ENCODE measurements around the gene TEX22. TPM values are rescaled to one million over a fixed set of nuclear protein-coding genes. Genes with fewer than 3 reads are reported as not detected.

The TEX22 gene
- total RNA-seq, 4 donors from 2014 or later, result 0.57 TPM; not detected in 3

GRCh38 chr14:105442834-105443233 lies 44.5 kb downstream of the TEX22 start:
- peaks cover 0 to 19% (median 0%) of the 10 kb centered on the region in 3 donors for H3K4me1 ChIP-seq
- intact Hi-C loops (cut with DNase I), result no loop called here
- no peak for DNase-seq

GRCh38 chr14:105444859-105445258 lies 46.5 kb downstream of the TEX22 start:
- no peak for DNase-seq
- intact Hi-C loops (cut with DNase I), result no loop called here

More at GRCh38 chr14:105442834-105443233, 44.5 kb downstream of the TEX22 start:
- no peak overlapping the region for H3K27ac ChIP-seq
- H3K36me3 ChIP-seq, result peaks cover under 1 to 80% (median 10%) of the 10 kb centered on the region in 3 donors
- 74 to 80% methylated on average over 9 to 10 of the region's 12 CpGs for WGBS, 2 donors
- no peaks in the 10 kb centered on the region for H3K9me3 ChIP-seq
- no peak for TF ChIP-seq POLR2A (IDR thresholded peaks at IDR 0.05)
- TF ChIP-seq CTCF (IDR thresholded peaks at IDR 0.05), result no peak
- no peak overlapping the region for H3K4me3 ChIP-seq
- H3K27me3 ChIP-seq, result no peaks in the 10 kb centered on the region

GRCh38 chr14:105445290-105445689 lies 47.0 kb downstream of the TEX22 start:
- H3K27me3 ChIP-seq, result no peaks in the 10 kb centered on the region
- H3K9me3 ChIP-seq, result no peaks in the 10 kb centered on the region
- no peak overlapping the region for H3K4me3 ChIP-seq
- 78 to 87% methylated on average over 7 of the region's 24 CpGs for WGBS, 2 donors
- H3K36me3 ChIP-seq, result peaks cover 2 to 69% (median 3%) of the 10 kb centered on the region in 3 donors
- no peak for DNase-seq
- TF ChIP-seq CTCF (IDR thresholded peaks at IDR 0.05) (no peak), POLR2A (IDR thresholded peaks at IDR 0.05) (no peak)
- intact Hi-C loops (cut with DNase I), result no loop called here
- no peak overlapping the region for H3K27ac ChIP-seq
- peaks cover 0 to 19% (median 0%) of the 10 kb centered on the region in 3 donors for H3K4me1 ChIP-seq

More at GRCh38 chr14:105444859-105445258, 46.5 kb downstream of the TEX22 start:
- Histone ChIP-seq H3K4me1 (peaks cover 0 to 23% (median 0%) of the 10 kb centered on the region in 3 donors), H3K9me3 (no peaks in the 10 kb centered on the region), H3K36me3 (peaks cover 0 to 69% (median 0%) of the 10 kb centered on the region in 3 donors), H3K4me3 (no peak overlapping the region), H3K27ac (no peak overlapping the region), H3K27me3 (no peaks in the 10 kb centered on the region)
- 85 to 86% methylated on average over 10 to 15 of the region's 17 CpGs for WGBS, 2 donors
- TF ChIP-seq CTCF (IDR thresholded peaks at IDR 0.05), result no peak

- intact Hi-C loops (cut with DNase I), result no loop called here
- no peak for DNase-seq
- TF ChIP-seq CTCF (IDR thresholded peaks at IDR 0.05), result no peak
- no peak for TF ChIP-seq POLR2A (IDR thresholded peaks at IDR 0.05)
- H3K9me3 ChIP-seq, result no peaks in the 10 kb centered on the region
- H3K27me3 ChIP-seq, result no peaks in the 10 kb centered on the region
- H3K4me1 ChIP-seq, result peaks cover 0 to 14% (median 0%) of the 10 kb centered on the region in 3 donors
- peaks cover 4 to 69% (median 8%) of the 10 kb centered on the region in 3 donors for H3K36me3 ChIP-seq
- no peak overlapping the region for H3K27ac ChIP-seq
- 80 to 93% methylated on average over 2 to 4 of the region's 26 CpGs for WGBS, 2 donors
- H3K4me3 ChIP-seq, result no peak overlapping the region
Observed at GRCh38 chr14:105445901-105446845, 47.8 kb downstream of the TEX22 start.

- WGBS, 2 donors, result no CpG with 5 or more reads among the region's 14 CpGs
- no peak for DNase-seq
- Histone ChIP-seq H3K36me3 (peaks cover 6 to 71% (median 8%) of the 10 kb centered on the region in 3 donors), H3K4me3 (no peak overlapping the region), H3K27ac (no peak overlapping the region), H3K27me3 (no peaks in the 10 kb centered on the region), H3K4me1 (peaks cover 0 to 14% (median 0%) of the 10 kb centered on the region in 3 donors), H3K9me3 (no peaks in the 10 kb centered on the region)
- no peak for TF ChIP-seq CTCF (IDR thresholded peaks at IDR 0.05)
- TF ChIP-seq POLR2A (IDR thresholded peaks at IDR 0.05), result no peak
- intact Hi-C loops (cut with DNase I), result no loop called here
Observed at GRCh38 chr14:105446971-105447370, 48.6 kb downstream of the TEX22 start.

All from esophagus squamous epithelium (tissue), 5 donors.